Activated CD4-positive, alpha-beta T cell treated with anti-CD3 and anti-CD28 coated beads, Interleukin-2, amount 50 U/mL, for 1 hour (primary cell): ENCODE measurements around the gene IQCC.

Experiments
- DNase-seq: peaks from one replicate; pipeline ENCODE4 v3.0.0-alpha.2; 2020

Gene IQCC

DNA sequence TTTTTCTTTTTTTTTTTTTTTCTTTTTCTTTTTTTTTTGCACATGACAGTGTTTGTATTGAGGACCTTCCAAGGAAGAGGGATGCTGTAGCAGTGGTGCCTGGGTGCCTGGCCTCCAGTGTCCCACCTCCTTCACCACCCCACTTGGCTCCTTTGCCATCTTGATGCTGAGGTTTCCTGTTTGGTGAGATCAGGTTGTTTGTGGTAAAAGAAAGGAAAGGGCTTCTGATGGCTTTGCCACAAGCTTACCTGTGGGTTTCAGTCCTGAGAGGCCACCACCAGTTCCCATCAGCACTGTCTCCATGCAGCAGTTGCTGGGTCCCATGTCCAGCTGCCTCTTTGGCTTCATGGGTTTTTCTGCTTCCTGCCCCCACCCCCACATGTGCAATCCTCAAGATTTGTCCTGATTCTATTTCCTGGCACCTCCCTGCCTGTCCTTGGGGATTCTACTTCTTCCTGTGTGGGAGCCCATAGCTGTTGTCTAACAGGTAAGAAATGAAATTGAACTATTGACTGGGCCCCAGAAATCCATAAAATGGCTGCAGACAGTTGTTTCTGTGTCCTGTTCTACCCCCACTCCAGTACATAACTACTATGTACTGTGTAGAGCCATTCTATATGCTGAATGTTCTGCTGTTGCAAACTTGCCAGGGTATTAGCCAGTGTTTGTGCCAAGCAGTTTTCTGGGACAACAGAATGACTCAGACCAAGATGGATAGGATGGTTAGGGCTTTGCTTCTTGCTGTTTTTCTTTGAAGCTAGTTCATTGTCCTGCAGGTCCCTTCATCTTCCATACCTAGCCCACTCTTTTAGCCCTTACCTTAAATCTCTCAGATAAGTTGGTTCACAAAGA is 9.3 kb upstream of the IQCC start:
- no peak for DNase-seq

DNA sequence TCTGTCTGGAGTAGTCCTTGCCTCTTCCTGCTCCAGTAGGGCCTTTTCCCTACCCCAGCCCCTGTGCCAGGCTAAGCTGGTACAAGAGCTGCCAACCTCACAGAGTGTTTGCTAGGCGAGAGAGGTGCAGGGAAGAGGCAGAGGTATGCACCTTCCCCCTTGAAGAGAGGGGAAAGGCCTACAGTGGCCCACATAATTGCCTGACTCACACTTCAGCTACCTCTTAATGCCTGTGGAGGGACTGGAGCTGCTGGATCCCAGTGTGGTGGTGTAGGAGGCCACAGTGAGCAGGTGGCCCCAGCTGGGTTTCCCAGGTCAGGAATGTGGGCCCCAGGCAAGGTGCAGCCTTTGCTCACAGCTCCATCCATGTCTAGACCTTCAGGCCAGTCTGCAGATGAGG is 8.4 kb upstream of the IQCC start:
- DNase-seq, result no peak

DNA sequence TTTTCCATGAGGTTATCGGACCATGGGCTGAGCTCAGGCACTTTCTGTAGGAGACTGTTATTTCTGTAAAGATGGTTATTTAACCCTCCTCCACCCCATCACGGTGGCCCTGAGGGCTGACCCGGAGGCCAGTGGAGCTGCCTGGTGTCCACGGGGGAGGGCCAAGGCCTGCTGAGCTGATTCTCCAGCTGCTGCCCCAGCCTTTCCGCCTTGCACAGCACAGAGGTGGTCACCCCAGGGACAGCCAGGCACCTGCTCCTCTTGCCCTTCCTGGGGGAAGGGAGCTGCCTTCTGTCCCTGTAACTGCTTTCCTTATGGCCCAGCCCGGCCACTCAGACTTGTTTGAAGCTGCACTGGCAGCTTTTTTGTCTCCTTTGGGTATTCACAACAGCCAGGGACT is 7.6 kb upstream of the IQCC start:
- no peak for DNase-seq

DNA sequence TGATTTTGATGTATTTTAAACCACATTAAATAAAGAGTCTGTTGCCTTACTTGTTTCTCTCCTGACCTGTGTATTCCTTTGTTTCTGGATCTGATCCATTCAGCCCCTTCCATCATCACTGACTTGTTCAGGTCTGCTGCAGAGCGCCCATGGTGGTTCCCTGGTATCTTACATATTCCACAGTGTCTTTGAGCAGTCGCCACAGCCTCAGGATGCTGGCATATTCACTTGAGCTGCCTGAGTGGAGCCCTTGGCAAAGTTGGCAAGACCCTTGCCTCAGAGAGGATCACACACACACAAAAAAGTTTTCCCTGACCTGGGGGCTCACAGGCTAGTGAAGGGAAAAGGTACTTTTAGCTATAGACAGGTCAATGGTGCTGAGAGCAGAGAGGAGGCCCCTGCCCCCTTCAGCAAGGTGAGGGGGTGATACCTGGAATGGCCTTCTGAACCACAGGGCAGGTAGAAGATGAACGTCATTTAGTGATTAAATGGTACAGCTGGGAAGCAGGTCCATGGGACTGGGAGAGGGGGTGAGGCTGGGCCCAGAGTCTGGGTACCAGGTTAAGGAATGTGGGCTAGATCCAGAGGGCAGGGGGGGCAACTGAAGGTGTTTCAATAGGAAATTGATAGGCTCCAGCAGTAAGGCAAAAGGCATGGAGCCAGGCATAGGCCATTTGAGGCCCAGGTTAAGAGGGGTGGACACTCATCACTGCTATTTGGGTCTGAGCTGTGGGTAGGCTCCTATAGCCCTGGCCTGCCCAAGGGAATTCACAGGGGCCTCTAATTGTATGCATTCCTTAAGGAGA is 7.0 kb upstream of the IQCC start:
- no peak for DNase-seq

DNA sequence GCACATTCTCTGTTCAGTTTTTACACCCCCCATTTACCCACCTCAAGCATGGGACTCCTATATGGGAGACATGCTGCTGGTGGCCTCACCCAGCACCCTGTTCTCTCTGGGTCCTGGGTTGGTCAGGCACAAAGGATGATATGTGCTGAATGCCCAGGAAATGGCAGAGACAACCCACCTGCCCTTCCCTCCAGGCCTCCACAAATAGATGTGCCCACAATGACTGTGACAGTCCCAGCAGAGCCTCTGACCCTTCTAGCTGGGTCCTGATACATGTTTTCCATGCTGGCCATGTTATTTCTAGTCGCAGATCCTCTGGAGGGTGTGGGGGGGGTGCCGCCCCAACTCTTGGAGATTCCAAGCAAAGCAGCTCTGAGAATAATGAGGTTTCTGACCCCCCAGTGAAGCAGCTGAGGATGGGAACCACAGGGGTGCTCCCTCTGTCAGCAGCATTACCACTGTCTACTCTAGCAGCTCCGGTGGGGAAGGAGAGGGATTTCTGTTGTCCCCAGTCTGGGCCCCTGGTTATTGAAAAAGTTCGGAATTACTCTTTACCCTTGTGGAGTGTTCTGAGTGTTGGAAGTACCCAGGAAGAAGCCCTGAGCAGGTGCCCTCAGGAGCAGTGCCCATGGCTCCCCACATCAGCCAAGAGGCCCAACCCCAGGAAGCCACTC is 6.3 kb upstream of the IQCC start:
- no peak for DNase-seq

DNA sequence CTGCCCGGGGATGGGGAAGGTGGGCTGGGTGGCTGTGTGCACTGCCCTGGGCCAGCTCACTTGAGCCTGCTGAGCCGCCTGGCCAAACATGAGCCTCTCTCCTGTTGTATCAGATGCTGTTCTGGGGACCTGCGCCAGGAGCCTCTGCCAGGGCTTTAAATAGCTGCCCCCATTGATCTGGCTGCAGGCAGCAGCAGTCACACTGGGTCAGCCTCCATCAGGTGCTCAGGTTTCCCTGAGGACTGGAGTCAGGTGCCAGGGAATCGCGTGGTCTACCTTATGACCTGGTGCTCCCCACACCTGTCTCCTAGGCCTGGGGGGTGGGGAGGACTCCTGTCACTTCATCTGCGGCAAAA is 5.8 kb upstream of the IQCC start:
- DNase-seq, result no peak

DNA sequence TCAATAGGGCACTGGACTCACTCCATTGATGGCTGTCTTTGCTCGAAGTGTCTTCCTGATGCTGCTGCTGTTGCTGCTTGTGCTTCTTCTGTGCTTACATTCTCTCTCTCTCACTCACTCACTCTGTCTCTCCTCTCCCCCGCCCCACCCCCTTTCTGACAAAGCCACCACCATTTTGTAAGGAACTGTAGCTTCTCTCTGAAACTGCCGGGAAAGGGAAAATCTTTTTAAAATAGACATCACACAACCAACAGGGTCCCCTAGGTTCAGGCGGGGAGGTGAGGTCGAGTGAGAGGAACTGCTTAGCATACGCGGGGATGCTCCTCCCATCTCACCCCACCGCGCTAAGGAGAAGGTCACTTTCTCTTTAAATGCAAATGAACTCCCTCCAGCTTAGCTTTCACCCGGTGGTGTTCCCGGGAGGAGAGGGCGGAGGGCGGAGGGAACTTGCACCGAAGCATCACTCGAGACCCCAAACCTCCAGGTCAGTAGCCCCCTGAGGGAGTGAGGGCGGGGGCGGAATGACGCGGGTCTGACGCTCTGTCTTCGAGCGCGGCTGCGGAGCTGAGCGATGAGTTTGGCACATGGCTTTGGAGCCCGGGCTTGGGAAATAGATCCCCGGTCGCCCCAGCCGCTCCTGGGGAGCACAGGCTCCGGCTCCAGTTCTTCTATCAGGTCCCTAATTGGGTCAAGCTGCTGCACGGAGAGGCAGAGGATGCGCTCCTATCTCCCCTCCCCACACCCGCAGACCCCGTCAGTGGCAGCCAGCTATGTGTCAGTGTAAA is 5.1 kb upstream of the IQCC start, which contains the start of gene CCDC28B:
TSS of gene CCDC28B (plus strand) at position 370 of the 785 bp plus-strand sequence. CDS start 1,341 bp downstream, outside the sequence.
- peak; percentile 38 for DNase-seq

DNA sequence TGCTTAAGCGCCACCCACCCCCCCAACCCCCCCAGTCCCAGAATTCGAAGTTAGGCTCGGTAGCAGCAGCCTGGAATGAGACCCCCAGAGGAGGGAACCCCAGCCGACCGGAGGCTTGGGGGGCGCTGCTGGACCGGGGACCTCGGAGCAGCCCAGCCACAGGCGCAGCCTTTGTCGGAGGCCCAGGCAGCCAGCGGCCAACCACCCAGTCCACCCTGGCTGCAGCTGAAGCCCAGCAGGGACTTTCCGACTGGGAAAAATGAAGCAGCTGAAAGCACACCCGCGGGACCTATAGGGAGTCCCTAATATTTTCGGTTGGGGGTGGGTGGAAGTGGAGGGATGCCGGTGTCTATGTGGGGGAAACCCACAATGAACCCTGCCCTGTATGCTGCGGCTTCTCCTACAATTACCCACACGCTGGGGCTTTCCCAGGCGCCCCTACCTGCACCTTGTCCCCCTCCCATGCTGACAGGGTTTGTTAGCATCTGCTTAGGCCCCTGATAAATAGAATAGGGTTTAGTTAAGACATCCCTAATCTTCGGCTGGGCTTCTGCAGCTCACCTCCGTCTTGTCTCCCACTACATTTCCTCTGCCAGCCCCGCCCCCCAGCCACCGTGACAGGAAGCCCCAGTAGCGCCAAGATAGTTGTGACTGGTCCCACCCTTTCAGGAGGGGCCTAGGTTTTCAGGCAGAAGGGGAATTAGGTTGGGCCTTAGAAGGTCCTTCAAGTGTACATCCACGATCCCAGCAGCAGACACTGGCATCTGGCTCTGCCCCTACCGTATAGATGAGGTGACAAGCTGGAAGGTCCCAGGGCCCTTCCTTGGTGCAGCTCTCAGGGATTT is 4.2 kb upstream of the IQCC start:
- peak; percentile 71 for DNase-seq

DNA sequence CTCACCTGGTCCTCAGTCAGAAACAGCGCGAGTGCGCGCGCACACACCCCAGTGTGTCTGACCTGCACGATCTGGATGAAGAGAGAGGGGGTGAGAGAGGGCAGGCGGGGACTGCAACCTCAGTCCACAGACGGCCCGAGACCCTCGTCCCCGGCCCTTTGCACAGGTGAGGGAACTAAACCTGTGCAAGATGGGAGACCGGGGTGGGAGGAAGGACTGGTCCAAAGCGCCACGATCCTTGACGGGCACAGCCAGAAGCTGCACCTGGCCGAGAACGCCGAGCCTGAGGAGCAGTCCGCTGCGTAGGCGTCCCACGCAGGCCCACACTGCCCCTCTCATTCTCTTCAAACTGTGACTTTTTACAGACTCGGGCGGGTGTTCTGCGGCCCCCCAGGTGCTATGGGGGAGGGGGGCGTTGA is 519 bp upstream of the IQCC start:
- DNase-seq, result no peak

DNA sequence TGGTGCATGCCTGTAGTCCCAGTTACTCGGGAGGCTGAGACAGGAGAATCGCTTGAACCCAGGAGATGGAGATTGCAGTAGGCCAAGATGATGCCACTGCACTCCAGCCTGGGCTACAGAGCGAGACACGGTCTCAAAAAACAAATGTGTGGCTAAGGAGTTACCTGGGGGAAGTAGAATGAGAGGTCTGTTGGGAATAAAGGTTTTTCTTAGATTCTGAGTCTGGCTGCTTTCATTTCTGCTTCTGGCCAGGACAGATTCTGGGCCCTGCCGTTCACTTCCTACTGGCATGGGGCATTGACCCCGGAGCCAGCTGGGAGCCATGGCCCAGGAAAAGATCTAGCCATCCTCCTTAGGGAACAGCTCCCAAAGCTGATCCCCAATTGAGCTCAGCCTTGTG is 3.0 kb downstream of the IQCC start:
- DNase-seq, result no peak

DNA sequence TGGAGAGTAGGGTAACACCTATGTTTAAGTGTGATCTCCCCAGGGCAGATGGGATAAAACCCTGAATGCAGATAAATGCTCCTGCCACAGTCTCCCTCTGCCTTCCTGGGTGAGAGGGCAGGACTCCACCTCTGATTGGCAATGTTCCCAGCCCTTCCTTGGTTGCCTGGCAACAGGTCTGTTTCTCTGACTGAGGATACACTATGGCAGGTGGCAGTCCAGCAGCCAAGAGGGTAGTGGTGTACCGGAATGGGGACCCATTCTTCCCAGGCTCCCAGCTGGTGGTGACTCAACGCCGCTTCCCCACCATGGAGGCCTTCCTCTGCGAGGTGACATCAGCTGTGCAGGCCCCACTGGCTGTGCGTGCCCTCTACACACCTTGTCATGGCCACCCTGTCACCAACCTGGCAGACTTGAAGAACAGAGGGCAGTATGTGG is 3.4 kb downstream of the IQCC start, which contains the start of gene DCDC2B:
TSS of gene DCDC2B (plus strand) at position 199 of the 438 bp plus-strand sequence. CDS start at position 204, 5 bp downstream.
- no peak for DNase-seq

DNA sequence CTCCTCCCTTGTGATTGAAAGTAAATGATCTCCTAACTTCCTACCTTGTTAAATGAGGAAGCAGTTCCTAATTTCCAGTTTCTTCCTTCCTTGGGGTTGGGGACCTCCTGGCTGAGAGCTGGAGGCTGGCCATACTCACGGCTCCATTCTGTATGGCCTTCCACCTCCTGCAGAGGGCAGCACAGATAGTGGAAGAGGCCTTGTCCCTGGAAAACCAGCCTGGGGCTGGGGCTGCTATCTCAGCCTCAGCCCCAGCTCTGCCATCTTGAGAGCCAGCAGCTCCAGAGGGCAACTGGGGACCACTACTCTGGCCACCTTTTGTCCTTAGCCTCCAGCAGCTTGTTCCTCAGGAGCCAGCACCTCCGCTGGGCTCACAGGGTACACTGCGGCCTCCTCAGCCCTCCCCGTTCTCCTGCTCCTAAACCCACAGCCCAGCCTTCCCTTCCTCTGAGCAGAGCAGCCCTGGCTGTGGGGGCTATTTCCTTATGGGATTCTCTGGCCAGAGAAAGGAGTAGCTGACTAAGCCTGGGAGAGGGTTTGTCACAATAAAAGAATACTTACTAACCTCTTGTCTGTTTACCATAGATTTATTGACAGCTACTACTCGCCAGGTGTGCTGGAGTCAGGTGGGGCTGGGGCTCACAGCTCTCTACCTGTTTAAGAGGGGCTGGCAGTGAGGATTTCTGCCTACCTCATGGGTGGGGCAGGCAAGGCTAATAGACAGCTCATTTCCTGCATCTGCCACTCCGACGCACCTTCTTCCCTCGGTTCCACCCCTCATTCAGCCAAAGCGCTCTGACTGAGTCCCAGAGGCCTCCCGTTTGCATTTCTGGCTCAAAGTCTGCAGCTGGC is 10.4 kb downstream of the IQCC start:
- peak; percentile 61 for DNase-seq

DNA sequence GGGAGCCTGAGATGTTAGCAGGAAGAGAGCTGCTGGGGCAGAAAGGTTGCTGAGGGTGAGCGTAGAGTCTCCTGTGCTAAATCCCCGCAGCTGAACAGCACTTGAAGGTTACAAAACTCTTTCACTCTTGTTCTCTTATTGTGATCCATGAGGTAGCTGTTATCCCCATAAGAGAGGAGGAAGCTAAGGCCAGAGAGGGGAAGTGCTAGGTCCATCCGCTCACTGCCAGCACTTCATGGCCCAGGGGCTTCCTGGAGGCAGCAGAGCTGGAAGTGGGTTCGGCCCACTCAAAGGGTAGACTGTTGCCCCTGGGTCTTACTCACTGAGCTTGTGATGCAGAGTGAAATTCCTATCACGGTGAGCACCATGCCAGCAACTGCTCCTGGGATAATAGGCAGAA is 11.1 kb downstream of the IQCC start:
- DNase-seq, result no peak

DNA sequence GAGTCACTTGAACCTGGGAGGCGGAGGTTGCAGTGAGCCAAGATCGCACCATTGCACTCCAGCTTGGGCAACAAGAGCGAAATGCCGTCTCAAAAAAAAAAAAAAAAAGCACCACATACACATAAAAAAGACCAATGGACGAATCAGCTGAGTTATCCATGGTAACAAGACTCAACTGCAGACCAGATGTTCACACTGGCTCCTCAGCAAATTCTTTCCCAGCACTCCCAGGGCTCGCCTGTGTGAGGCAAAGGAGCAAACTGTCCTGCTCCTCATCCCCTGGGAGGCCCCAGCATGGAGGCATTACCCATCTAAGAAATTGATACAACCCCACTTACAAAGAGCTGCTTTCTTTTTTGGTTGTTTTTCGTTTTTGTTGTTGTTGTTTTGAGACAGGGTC is 13.6 kb downstream of the IQCC start:
- no peak for DNase-seq

DNA sequence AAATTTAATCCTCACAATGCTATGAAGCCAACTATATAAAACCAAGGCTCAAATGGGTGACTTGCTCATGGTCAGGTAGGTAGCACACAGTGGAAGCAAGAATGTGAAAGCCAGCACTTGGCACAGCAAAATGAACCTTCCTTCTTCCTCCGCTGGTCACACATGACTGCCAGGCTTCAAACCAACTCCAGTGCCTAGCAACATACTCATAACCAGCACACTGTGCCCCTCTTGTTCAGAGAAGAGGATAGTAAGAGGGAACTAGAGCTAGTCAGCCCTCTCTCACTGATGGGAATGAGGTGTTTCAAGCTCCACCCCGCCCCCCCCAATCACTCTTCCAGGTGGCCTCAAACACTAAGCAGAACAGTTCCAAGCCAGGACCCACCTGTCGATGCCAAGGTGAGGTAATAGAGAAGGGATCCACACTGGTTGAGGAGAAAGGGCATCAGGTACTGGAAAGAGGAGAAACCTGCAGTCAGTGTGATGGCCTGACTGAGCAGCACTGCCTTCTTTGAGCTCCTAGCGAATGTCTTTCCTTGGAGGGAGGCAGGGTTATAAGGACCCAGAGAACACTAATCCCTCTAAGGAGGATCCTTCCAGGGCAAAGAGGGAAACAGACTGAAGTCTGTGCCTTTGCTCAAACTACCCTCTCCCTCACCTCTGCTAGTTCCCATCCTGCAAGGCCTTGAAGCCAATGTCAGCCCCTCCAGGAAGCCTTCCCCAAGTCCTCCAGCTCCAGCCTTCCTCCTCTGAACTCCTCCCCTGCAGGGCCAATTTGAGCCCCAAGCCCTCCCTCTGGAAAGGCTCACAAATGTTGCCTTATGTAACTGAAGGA is 15.5 kb downstream of the IQCC start:
- DNase-seq, result no peak

DNA sequence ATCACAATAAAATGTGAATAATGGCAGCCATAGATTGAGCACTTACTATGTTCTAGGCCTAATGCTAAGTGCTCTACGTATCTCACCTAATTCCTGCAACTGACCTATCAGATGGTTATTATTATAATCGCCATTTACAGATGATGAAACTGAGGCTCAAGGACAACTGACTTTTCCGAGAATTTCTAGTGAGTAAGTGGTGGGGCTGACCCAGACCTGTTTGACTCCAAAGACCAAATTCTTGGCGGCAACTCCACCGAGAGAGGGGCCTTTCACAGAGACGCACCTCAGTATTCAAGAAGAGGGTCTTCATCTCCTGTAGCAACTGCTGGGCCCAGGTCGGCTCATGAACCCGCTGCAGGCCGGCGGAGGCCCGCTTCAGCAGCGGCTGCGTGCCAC is 16.1 kb downstream of the IQCC start:
- no peak for DNase-seq

DNA sequence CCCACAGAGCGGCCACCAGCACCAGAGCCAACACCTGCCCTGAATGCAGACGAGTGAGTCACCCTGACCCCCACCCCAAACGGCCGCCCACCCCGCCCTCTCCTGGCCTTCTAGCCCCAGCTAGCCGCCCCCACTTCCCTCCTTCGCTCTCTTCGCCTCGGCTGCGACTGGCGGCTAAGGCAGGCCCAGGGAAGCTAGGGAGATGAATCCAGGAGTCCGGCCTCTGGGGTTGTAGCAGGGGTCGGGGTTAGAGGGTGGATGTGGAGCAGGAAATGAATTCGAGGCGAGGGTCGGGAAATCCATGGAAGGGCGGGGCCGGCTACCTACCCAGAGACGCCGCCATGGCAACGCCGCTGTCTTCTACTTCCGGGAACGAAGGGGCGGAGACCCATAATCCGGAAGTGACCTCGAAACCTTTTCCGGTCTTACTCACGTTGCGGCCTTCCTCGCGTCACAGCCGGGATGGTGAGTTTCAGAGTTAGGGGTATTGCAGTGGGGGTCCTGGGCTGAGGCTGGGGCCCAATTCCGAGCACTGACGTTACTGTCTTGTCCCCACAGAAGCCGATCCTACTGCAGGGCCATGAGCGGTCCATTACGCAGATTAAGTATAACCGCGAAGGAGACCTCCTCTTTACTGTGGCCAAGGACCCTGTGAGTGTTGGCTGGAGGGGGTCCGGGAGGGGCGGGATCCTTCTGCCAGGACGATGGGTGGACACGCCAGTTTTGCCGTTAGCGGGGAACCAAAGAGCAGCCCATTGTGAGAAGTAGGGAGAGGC is 16.7 kb downstream of the IQCC start, which contains the start of the genes EIF3I and TMEM234:
TSS of gene EIF3I (plus strand) at position 428 of the 776 bp plus-strand sequence. CDS start at position 463, 35 bp downstream.
TSS of gene TMEM234 (minus strand) at position 374 of the 776 bp plus-strand sequence. CDS start at position 343, 31 bp downstream.
- DNase-seq, result peak; percentile 88

DNA sequence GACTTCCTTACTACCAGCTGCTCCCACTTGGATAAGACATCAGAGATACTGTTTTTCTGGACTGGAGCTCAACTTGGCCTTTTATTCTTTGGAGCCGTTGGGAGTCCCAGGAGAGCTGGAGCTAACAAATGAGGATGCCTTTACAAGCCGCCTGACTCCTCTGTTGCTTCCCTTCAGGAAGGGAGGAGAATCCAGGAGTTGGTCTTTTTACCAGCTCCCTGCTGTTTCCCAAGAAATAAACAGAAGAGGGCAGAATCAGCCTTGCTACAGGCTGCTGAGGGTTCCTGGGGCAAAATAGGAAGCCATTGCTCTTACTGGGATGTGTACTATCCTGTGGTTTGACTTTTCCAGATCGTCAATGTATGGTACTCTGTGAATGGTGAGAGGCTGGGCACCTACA is 18.2 kb downstream of the IQCC start:
- DNase-seq, result no peak
